22Rv1 (cell line): ENCODE measurements around the gene NELL1.

Experiments used
- CTCF ChIP-seq: fragments of 450-650 bp; IDR thresholded peaks from 2 replicates; pipeline ENCODE4 v1.5.1; 2017; ENCODE audit warnings: mild to moderate bottlenecking
- ZFX ChIP-seq: fragments of 450-650 bp; IDR thresholded peaks from 2 replicates; pipeline ENCODE4 v1.6.1; 2017; ENCODE audit warnings: antibody characterized with exemption, borderline replicate concordance

GRCh38 chr11:20652150-20652806, 17.1 kb upstream of the NELL1 start:
- TF ChIP-seq CTCF (no peak), ZFX (no peak)
